HEK293T (cell line): ENCODE measurements around the gene SPRED3.

Source experiments
- CTCF ChIA-PET: fragments of 350-600 bp; formaldehyde crosslinking; extraction: SDS; loops from one replicate; lab custom pipeline; 2021; ENCODE audit warnings: antibody characterized with exemption, inconsistent platforms; lab: Yijun Ruan, JAX
- POLR2A ChIA-PET: fragments of 350-600 bp; formaldehyde crosslinking; extraction: SDS; loops from one replicate; lab custom pipeline; 2020; ENCODE audit warnings: antibody characterized with exemption, inconsistent platforms; lab: Yijun Ruan, JAX
- DNase-seq: peaks from one replicate; pipeline ENCODE4 v3.0.0; 2012; ENCODE audit warnings: mixed read lengths; ENCODE audit errors: extremely low spot score
- ARNT ChIP-seq: fragments of 450-650 bp; IDR thresholded peaks from 2 replicates; pipeline ENCODE4 v1.6.1; 2017; ENCODE audit warnings: mild to moderate bottlenecking
- BHLHE40 ChIP-seq: fragments of 450-650 bp; IDR thresholded peaks from 2 replicates; pipeline ENCODE4 v1.6.1; 2016; ENCODE audit warnings: mild to moderate bottlenecking, moderate library complexity, borderline replicate concordance
- CTBP1 ChIP-seq: fragments of 450-650 bp; IDR thresholded peaks from 2 replicates; pipeline ENCODE4 v1.6.1; 2016; ENCODE audit warnings: borderline replicate concordance
- ELF4 ChIP-seq: fragments of 450-650 bp; IDR thresholded peaks from 2 replicates; pipeline ENCODE4 v1.6.1; 2017; ENCODE audit warnings: antibody characterized with exemption
- FOXA1 ChIP-seq: fragments of 450-650 bp; IDR thresholded peaks from 2 replicates; pipeline ENCODE4 v1.6.1; 2016; ENCODE audit warnings: mild to moderate bottlenecking
- FOXK2 ChIP-seq: fragments of 450-650 bp; IDR thresholded peaks from 2 replicates; pipeline ENCODE4 v1.6.1; 2016; ENCODE audit warnings: mild to moderate bottlenecking
- FOXM1 ChIP-seq: fragments of 450-650 bp; IDR thresholded peaks from 2 replicates; pipeline ENCODE4 v1.6.1; 2017; ENCODE audit warnings: mild to moderate bottlenecking, borderline replicate concordance
- HDGF ChIP-seq: fragments of 450-650 bp; IDR thresholded peaks from 2 replicates; pipeline ENCODE4 v1.6.1; 2017; ENCODE audit warnings: antibody characterized with exemption, borderline replicate concordance
- L3MBTL2 ChIP-seq: fragments of 450-650 bp; conservative IDR thresholded peaks from 2 replicates; pipeline ENCODE4 v1.6.1; 2016; ENCODE audit warnings: mild to moderate bottlenecking
- LEF1 ChIP-seq: fragments of 450-650 bp; IDR thresholded peaks from 2 replicates; pipeline ENCODE4 v1.6.1; 2017; ENCODE audit warnings: mild to moderate bottlenecking, borderline replicate concordance
- NFRKB ChIP-seq: fragments of 450-650 bp; IDR thresholded peaks from 2 replicates; pipeline ENCODE4 v1.6.1; 2016; ENCODE audit warnings: mild to moderate bottlenecking, moderate library complexity
- SP1 ChIP-seq: fragments of 450-650 bp; IDR thresholded peaks from 2 replicates; pipeline ENCODE4 v1.6.1; 2017
- SUZ12 ChIP-seq: fragments of 450-650 bp; IDR thresholded peaks from 2 replicates; pipeline ENCODE4 v1.6.1; 2016; ENCODE audit warnings: mild to moderate bottlenecking
- TARDBP ChIP-seq: fragments of 450-650 bp; IDR thresholded peaks from 2 replicates; pipeline ENCODE4 v1.6.1; 2016
- ZNF384 ChIP-seq: fragments of 450-650 bp; IDR thresholded peaks from 2 replicates; pipeline ENCODE4 v1.6.1; 2016
- TF ChIP-seq, protein P1 (sequence below): fragments of 450-650 bp; IDR thresholded peaks from 2 replicates; pipeline ENCODE4 v1.6.1; 2016

Gene SPRED3

GRCh38 chr19:38440592-38440991 lies 52.1 kb downstream of the SPRED3 start:
- DNase-seq, result no peak
- CTCF ChIA-PET, result interaction anchor here (0.7 kb wide), 1 partner anchor 10 kb away, joined by 3 read pairs; no protein-coding TSS in a partner anchor
- POLR2A ChIA-PET, result interaction anchor here (1.7 kb wide), 1 partner anchor 38 kb away, joined by 4 read pairs; the partner anchor contains the start of gene FAM98C
- TF ChIP-seq ELF4 (no peak), BHLHE40 (no peak), LEF1 (no peak), CTBP1 (no peak), SUZ12 (no peak), ZNF384 (no peak), L3MBTL2 (no peak), SP1 (no peak), NFRKB (no peak), ARNT (no peak), FOXA1 (no peak)
- TF ChIP-seq, protein P1, sequence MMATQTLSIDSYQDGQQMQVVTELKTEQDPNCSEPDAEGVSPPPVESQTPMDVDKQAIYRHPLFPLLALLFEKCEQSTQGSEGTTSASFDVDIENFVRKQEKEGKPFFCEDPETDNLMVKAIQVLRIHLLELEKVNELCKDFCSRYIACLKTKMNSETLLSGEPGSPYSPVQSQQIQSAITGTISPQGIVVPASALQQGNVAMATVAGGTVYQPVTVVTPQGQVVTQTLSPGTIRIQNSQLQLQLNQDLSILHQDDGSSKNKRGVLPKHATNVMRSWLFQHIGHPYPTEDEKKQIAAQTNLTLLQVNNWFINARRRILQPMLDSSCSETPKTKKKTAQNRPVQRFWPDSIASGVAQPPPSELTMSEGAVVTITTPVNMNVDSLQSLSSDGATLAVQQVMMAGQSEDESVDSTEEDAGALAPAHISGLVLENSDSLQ, result no peak

DNA sequence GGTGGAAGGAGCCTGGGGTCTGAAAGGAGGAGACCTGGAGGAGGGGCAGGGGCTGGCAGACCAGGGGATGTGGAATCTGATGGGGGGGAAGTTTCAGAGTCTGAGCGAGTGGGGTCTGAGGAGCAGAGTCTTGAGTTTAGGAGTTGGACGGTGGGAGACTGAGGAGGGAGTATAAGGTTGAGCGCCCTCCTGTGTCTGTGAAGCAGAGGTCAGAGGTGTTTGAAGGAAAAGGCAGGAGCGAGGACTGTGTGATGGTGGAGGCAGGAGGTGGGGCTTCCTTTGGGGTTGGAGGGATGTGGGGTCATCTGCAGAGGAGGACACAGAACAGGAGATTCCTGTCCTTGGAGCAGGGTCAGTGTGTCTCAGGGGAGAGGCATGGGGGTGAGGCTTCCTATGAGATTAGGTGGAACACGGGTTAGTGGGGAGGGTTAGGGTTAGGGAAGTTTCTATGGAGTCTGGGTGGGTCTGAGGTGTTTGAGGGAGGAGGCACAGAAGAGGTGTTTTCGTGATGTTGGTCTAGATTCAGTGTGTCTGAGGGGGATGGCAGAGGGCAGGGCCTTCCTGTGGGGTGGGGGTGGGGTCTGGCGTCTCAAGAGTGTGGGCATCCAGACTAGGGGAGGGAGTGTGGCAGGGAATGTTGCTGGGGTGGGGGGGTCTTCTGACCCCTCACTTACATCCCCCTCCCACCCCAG lies 53.3 kb downstream of the SPRED3 start:
- DNase-seq, result no peak
- no peak for TF ChIP-seq FOXA1
- TF ChIP-seq ZNF384, result no peak
- no peak for TF ChIP-seq SUZ12
- no peak for TF ChIP-seq ARNT
- ChIA-PET CTCF (no interaction called here), POLR2A (interaction anchor here (1.7 kb wide), 1 partner anchor 39 kb away, joined by 4 read pairs; the partner anchor contains the start of gene FAM98C)

DNA sequence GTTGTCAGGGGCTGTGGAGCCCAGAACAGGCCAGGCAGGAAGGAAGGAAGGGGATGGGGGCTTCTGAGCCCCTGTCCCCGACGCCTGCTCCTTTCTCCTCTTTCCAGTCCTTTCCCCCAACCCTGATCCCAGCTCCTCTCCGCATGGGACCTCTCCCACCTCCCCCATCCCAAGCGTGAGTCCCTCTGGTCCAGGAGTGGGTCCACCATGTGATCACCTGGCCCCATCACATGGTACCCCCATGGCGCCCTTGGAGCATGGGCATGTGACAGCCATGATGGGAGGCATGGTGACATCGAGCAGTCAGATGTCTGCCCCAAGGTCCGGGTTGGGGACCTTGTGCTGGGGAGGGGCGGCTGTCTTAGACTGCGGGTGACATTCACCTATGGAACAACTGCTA lies 54.2 kb downstream of the SPRED3 start:
- ChIA-PET CTCF (no interaction called here), POLR2A (no interaction called here)

DNA sequence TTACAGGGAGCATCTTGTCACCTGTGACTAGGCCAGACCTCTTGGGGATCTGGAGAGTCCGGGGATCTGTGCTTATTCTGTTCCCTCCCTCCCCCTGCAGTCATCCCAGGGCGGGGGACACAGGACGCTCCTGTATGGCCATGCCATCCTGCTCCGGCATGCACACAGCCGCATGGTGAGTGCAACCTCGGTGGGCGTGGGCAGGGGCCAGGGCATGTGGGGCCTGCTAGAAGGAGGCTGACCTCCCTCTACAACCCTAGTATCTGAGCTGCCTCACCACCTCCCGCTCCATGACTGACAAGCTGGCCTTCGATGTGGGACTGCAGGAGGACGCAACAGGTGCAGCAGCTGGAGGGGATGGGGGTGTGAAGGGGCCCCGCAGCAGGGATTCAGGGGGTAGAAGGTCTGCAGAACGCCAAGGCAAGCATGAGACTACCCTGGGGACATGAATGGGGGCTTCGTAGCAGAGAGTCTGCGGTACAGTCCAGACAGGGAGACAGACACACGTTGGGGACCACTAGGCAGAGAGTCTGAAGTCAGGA lies 55.0 kb downstream of the SPRED3 start:
- POLR2A ChIA-PET, result no interaction called here
- no peak for TF ChIP-seq HDGF
- TF ChIP-seq LEF1, result no peak
- TF ChIP-seq, protein P1, result no peak
- no peak for TF ChIP-seq BHLHE40
- no peak for TF ChIP-seq ELF4
- no peak for TF ChIP-seq ARNT
- TF ChIP-seq TARDBP, result no peak
- TF ChIP-seq FOXK2, result no peak
- TF ChIP-seq FOXM1, result no peak
- no peak for TF ChIP-seq CTBP1
- TF ChIP-seq SP1, result no peak
- TF ChIP-seq ZNF384, result no peak
- no peak for TF ChIP-seq SUZ12
- TF ChIP-seq L3MBTL2, result no peak
- no peak for TF ChIP-seq FOXA1
- no peak for TF ChIP-seq NFRKB
- DNase-seq, result no peak
- CTCF ChIA-PET, result no interaction called here

More for the DNA sequence above, 54.2 kb downstream of the SPRED3 start:
- TF ChIP-seq SUZ12 (no peak), BHLHE40 (no peak), L3MBTL2 (no peak), CTBP1 (no peak), HDGF (no peak), ZNF384 (no peak)
- TF ChIP-seq, protein P1, result no peak
- no peak for DNase-seq

DNA sequence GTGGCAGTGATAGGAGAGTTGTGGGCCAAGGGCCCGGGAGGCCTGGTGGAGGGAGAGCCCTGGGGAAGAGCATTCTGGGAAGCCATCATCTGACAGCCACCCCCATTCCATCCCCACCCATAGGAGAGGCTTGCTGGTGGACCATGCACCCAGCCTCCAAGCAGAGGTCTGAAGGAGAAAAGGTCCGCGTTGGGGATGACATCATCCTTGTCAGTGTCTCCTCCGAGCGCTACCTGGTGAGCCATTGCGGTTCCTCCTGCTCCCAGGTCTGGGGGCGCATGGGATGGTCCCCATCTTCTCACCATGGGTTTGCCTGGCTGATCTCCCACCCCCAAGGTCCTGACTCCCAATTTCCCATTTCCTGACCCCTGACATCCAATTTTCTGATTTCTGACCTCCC lies 55.5 kb downstream of the SPRED3 start:
- no peak for TF ChIP-seq ARNT
- no peak for TF ChIP-seq CTBP1
- TF ChIP-seq FOXA1, result no peak
- POLR2A ChIA-PET, result no interaction called here
- DNase-seq, result no peak
- CTCF ChIA-PET, result no interaction called here

GRCh38 chr19:38445362-38445761 lies 56.9 kb downstream of the SPRED3 start:
- no peak for DNase-seq
- CTCF ChIA-PET, result no interaction called here
- POLR2A ChIA-PET, result no interaction called here
- TF ChIP-seq NFRKB (no peak), ARNT (no peak), TARDBP (no peak), FOXM1 (no peak), FOXK2 (no peak), BHLHE40 (no peak), HDGF (no peak), CTBP1 (no peak), SP1 (no peak), ZNF384 (no peak), L3MBTL2 (no peak), SUZ12 (no peak), LEF1 (no peak), FOXA1 (no peak), ELF4 (no peak)
- TF ChIP-seq, protein P1, result no peak
